Measurements from ENCODE around the gene KHNYN.
A peak's percentile ranks its signal among the peaks of the same experiment; 100 is the strongest.
"Not testable (repeated sequence)": the region's sequence is repeated elsewhere in the genome, so short reads cannot be mapped to it uniquely, and the experiment has no call there.

Gene KHNYN

GRCh38 chr14:24429395-24430142 lies at the start of gene KHNYN, which contains the start of gene CBLN3:
Gene KHNYN (plus strand): TSS chr14:24429954. CDS start chr14:24430731, 777 bp downstream.
Gene CBLN3 (minus strand): TSS chr14:24429668. CDS start chr14:24429054, 614 bp downstream.
- H3K27ac ChIP-seq (ENCODE audit: low read depth, low read length), result peak within 1 kb of the TSS; percentile 74; the same call in 1 of the 2 replicates
- peak within 1 kb of the TSS; percentile 73 for H3K4me3 ChIP-seq (ENCODE audit: low read depth, low read length)
- peaks cover 17% of the 10 kb centered on the region for H3K36me3 ChIP-seq (ENCODE audit: control insufficient read depth, insufficient read depth, low read length)
- peaks cover 24% of the 10 kb centered on the region for H3K4me1 ChIP-seq (ENCODE audit: control insufficient read depth, insufficient read depth, low read length)
- H3K9me3 ChIP-seq (ENCODE audit: control insufficient read depth, insufficient read depth, low read depth, low read length), result no peaks in the 10 kb centered on the region
- H3K27me3 ChIP-seq (ENCODE audit: control insufficient read depth, insufficient read depth, low read length), result peaks cover 5% of the 10 kb centered on the region; the same call in 1 of the 2 replicates
- H3K9ac ChIP-seq (ENCODE audit: low read length), result peak within 1 kb of the TSS; percentile 40

GRCh38 chr14:24381363-24382063 lies 48.2 kb upstream of the KHNYN start:
- H3K4me3 ChIP-seq (ENCODE audit: low read depth, low read length), result no peak overlapping the region
- no peak overlapping the region for H3K27ac ChIP-seq (ENCODE audit: low read depth, low read length)
- no peaks in the 10 kb centered on the region for H3K36me3 ChIP-seq (ENCODE audit: control insufficient read depth, insufficient read depth, low read length)
- H3K9me3 ChIP-seq (ENCODE audit: control insufficient read depth, insufficient read depth, low read depth, low read length), result no peaks in the 10 kb centered on the region
- no peak overlapping the region for H3K9ac ChIP-seq (ENCODE audit: low read length)
- peaks cover 14% of the 10 kb centered on the region for H3K4me1 ChIP-seq (ENCODE audit: control insufficient read depth, insufficient read depth, low read length)
- H3K27me3 ChIP-seq (ENCODE audit: control insufficient read depth, insufficient read depth, low read length), result no peaks in the 10 kb centered on the region

GRCh38 chr14:24382064-24382371 lies 47.7 kb upstream of the KHNYN start:
- H3K9ac ChIP-seq (ENCODE audit: low read length), result no peak overlapping the region
- H3K4me3 ChIP-seq (ENCODE audit: low read depth, low read length), result no peak overlapping the region
- H3K36me3 ChIP-seq (ENCODE audit: control insufficient read depth, insufficient read depth, low read length), result no peaks in the 10 kb centered on the region
- no peaks in the 10 kb centered on the region for H3K27me3 ChIP-seq (ENCODE audit: control insufficient read depth, insufficient read depth, low read length)
- no peaks in the 10 kb centered on the region for H3K9me3 ChIP-seq (ENCODE audit: control insufficient read depth, insufficient read depth, low read depth, low read length)
- H3K27ac ChIP-seq (ENCODE audit: low read depth, low read length), result no peak overlapping the region
- peaks cover 13% of the 10 kb centered on the region for H3K4me1 ChIP-seq (ENCODE audit: control insufficient read depth, insufficient read depth, low read length)

GRCh38 chr14:24384169-24384568 lies 45.6 kb upstream of the KHNYN start:
- Histone ChIP-seq H3K36me3 (ENCODE audit: control insufficient read depth, insufficient read depth, low read length) (no peaks in the 10 kb centered on the region), H3K9ac (ENCODE audit: low read length) (no peak overlapping the region), H3K4me3 (ENCODE audit: low read depth, low read length) (no peak overlapping the region), H3K9me3 (ENCODE audit: control insufficient read depth, insufficient read depth, low read depth, low read length) (no peaks in the 10 kb centered on the region), H3K27ac (ENCODE audit: low read depth, low read length) (no peak overlapping the region), H3K4me1 (ENCODE audit: control insufficient read depth, insufficient read depth, low read length) (peaks cover 9% of the 10 kb centered on the region), H3K27me3 (ENCODE audit: control insufficient read depth, insufficient read depth, low read length) (0 out of 2 replicates have a peak, but pooled peaks cover 4% of the 10 kb centered on the region)

GRCh38 chr14:24385524-24385923 lies 44.2 kb upstream of the KHNYN start:
- Histone ChIP-seq H3K27ac (ENCODE audit: low read depth, low read length) (no peak overlapping the region), H3K9me3 (ENCODE audit: control insufficient read depth, insufficient read depth, low read depth, low read length) (no peaks in the 10 kb centered on the region), H3K4me3 (ENCODE audit: low read depth, low read length) (no peak overlapping the region), H3K27me3 (ENCODE audit: control insufficient read depth, insufficient read depth, low read length) (0 out of 2 replicates have a peak, but pooled peaks cover 4% of the 10 kb centered on the region), H3K36me3 (ENCODE audit: control insufficient read depth, insufficient read depth, low read length) (no peaks in the 10 kb centered on the region), H3K9ac (ENCODE audit: low read length) (no peak overlapping the region), H3K4me1 (ENCODE audit: control insufficient read depth, insufficient read depth, low read length) (peaks cover 11% of the 10 kb centered on the region)

- Histone ChIP-seq H3K9me3 (ENCODE audit: control insufficient read depth, insufficient read depth, low read depth, low read length) (no peaks in the 10 kb centered on the region), H3K4me3 (ENCODE audit: low read depth, low read length) (no peak overlapping the region), H3K27me3 (ENCODE audit: control insufficient read depth, insufficient read depth, low read length) (0 out of 2 replicates have a peak, but pooled peaks cover 4% of the 10 kb centered on the region), H3K36me3 (ENCODE audit: control insufficient read depth, insufficient read depth, low read length) (no peaks in the 10 kb centered on the region), H3K27ac (ENCODE audit: low read depth, low read length) (no peak overlapping the region), H3K9ac (ENCODE audit: low read length) (no peak overlapping the region), H3K4me1 (ENCODE audit: control insufficient read depth, insufficient read depth, low read length) (peaks cover 8% of the 10 kb centered on the region)
Observed at GRCh38 chr14:24387009-24387345, 42.8 kb upstream of the KHNYN start.

GRCh38 chr14:24387579-24387978 lies 42.2 kb upstream of the KHNYN start:
- not testable (repeated sequence) for H3K27me3 ChIP-seq (ENCODE audit: control insufficient read depth, insufficient read depth, low read length); H3K36me3 ChIP-seq (ENCODE audit: control insufficient read depth, insufficient read depth, low read length); H3K4me3 ChIP-seq (ENCODE audit: low read depth, low read length); H3K9me3 ChIP-seq (ENCODE audit: control insufficient read depth, insufficient read depth, low read depth, low read length); H3K27ac ChIP-seq (ENCODE audit: low read depth, low read length); H3K9ac ChIP-seq (ENCODE audit: low read length)
- H3K4me1 ChIP-seq (ENCODE audit: control insufficient read depth, insufficient read depth, low read length), result peaks cover 14% of the 10 kb centered on the region

- Histone ChIP-seq H3K27ac (ENCODE audit: low read depth, low read length) (no peak overlapping the region), H3K4me3 (ENCODE audit: low read depth, low read length) (no peak overlapping the region)
Observed at GRCh38 chr14:24388474-24389179, 41.1 kb upstream of the KHNYN start.

GRCh38 chr14:24389226-24389848 lies 40.4 kb upstream of the KHNYN start:
- Histone ChIP-seq H3K27ac (ENCODE audit: low read depth, low read length) (no peak overlapping the region), H3K9ac (ENCODE audit: low read length) (no peak overlapping the region)

More at GRCh38 chr14:24388474-24389179, 41.1 kb upstream of the KHNYN start:
- Histone ChIP-seq H3K27me3 (ENCODE audit: control insufficient read depth, insufficient read depth, low read length) (0 out of 2 replicates have a peak, but pooled peaks cover 4% of the 10 kb centered on the region), H3K36me3 (ENCODE audit: control insufficient read depth, insufficient read depth, low read length) (no peaks in the 10 kb centered on the region), H3K9me3 (ENCODE audit: control insufficient read depth, insufficient read depth, low read depth, low read length) (no peaks in the 10 kb centered on the region), H3K4me1 (ENCODE audit: control insufficient read depth, insufficient read depth, low read length) (peaks cover 17% of the 10 kb centered on the region), H3K9ac (ENCODE audit: low read length) (no peak overlapping the region)

GRCh38 chr14:24390701-24391468 lies 38.9 kb upstream of the KHNYN start:
- Histone ChIP-seq H3K9me3 (ENCODE audit: control insufficient read depth, insufficient read depth, low read depth, low read length) (no peaks in the 10 kb centered on the region), H3K4me3 (ENCODE audit: low read depth, low read length) (no peak overlapping the region), H3K9ac (ENCODE audit: low read length) (no peak overlapping the region), H3K36me3 (ENCODE audit: control insufficient read depth, insufficient read depth, low read length) (no peaks in the 10 kb centered on the region), H3K27ac (ENCODE audit: low read depth, low read length) (no peak overlapping the region), H3K4me1 (ENCODE audit: control insufficient read depth, insufficient read depth, low read length) (peaks cover 17% of the 10 kb centered on the region), H3K27me3 (ENCODE audit: control insufficient read depth, insufficient read depth, low read length) (0 out of 2 replicates have a peak, but pooled peaks cover 4% of the 10 kb centered on the region)

More at GRCh38 chr14:24389226-24389848, 40.4 kb upstream of the KHNYN start:
- Histone ChIP-seq H3K4me1 (ENCODE audit: control insufficient read depth, insufficient read depth, low read length) (peaks cover 17% of the 10 kb centered on the region), H3K27me3 (ENCODE audit: control insufficient read depth, insufficient read depth, low read length) (0 out of 2 replicates have a peak, but pooled peaks cover 4% of the 10 kb centered on the region), H3K9me3 (ENCODE audit: control insufficient read depth, insufficient read depth, low read depth, low read length) (no peaks in the 10 kb centered on the region), H3K36me3 (ENCODE audit: control insufficient read depth, insufficient read depth, low read length) (no peaks in the 10 kb centered on the region), H3K4me3 (ENCODE audit: low read depth, low read length) (no peak overlapping the region)

All from HUES6 (cell line).